Renal cortical epithelial cell (primary cell): Measurements from ENCODE around the gene CPE. TPM values are rescaled to one million over a fixed set of nuclear protein-coding genes. Genes with fewer than 3 reads are reported as not detected.
"Not testable (repeated sequence)": the region's sequence is repeated elsewhere in the genome, so short reads cannot be mapped to it uniquely, and the experiment has no call there.

Experiments
- DNase-seq: peaks from one replicate; pipeline ENCODE4 v3.0.0-alpha.2; 2011; ENCODE audit warnings: low read depth
- total RNA-seq: library from RNA; depleted of rRNA; stranded (reverse); fragments of >200 nt; gene quantifications from 2 replicates; pipeline ENCODE4 v1.2.3, GENCODE V29; 2014

Gene CPE
- total RNA-seq, 1 donor from 2014 or later: 32.8 TPM

DNA sequence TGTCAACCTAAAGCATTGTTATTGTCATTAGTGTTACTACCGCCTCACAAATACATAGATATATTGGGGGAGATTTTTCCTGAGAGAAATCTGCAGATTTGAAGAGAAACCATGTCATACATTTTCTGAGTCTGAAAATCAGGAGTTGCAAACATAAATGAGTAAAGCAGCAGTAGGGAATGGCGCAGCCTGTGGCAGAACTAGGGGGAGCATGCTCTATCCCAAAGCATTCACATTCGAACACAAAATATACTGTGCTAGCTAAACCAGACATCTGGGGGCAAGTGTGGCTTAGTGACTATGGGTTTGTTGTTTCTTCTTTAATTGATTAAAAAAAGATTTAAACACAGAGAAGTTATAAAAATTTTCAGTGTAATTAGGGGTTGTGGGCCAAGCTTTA, 83.2 kb downstream of the CPE start:
- DNase-seq: no peak

- DNase-seq: no peak
Measured at GRCh38 chr4:165464376-165464775, 85.6 kb downstream of the CPE start.

GRCh38 chr4:165464813-165465381, 86.1 kb downstream of the CPE start:
- DNase-seq: peak; percentile 41

DNA sequence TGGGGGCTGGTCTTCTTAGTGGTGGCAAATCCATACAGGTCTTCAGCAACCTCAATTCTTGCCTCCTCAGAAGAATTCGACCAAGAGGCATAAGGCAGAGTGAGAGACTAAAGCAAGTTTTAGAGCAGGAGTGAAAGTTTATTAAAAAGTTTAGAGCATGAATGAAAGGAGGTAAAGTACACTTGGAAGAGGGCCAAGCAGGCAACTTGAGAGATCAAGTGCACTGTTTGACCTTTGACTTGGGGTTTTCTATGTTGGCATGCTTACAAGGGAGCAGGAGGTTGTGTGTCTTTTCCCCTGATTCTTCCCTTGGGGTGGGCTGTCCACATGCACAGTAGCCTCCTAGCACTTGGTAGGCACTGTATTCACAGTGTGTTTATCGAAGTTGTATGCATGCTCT, 91.2 kb downstream of the CPE start:
- DNase-seq: no peak

DNA sequence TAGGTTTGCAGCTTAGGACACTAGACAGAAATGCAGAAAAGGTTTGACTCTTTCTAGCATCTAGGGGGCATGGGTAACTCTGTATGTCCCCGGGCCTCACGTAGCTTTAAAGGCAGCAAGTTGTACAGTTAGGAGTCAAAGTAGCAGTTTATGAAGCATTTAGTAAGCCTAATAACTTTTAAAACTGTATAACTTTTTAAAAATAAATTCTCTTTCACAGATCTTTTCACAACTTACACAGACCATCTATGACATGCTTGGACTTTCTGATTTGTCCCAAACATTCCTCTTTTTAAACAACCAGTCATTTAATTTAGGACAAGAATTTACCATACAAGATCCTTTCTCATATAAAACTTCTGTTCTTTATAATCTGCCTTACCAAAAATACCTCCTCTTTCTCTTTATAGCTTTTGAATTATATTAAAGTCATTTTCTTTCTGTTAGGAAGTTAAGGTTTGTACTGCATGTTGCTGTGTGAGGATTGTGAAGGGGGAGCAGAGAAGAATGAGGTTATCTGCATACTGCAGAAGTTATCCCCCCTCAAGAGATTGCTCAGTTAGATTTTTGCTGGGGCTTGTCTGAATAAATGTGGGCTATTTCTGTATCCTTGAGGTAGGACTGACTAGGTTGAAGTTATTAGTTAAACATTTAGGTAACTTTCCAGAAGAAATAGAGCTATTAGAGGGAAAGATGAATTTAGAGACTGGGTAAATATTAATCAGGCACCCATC, 94.3 kb downstream of the CPE start:
- DNase-seq: no peak

GRCh38 chr4:165474784-165475705, 96.2 kb downstream of the CPE start:
- DNase-seq: no peak

DNA sequence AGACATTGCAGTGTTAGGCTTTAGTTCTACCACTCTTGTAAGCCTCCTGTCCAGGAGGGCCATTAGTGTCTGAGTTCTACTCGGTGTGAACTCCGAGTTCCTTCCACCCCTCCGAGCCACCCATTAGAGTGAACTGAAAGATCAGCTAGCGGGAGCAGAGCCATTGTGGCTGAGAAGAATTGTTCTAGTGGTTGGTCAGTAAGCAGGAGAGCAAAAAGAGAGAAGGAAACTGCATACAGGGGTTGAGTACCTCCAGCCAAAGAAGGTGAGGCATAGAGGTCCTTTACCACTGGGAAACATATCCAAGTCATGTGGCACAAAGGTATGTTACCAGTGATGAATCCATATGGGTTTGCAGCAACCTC, 96.9 kb downstream of the CPE start:
- no peak for DNase-seq

DNA sequence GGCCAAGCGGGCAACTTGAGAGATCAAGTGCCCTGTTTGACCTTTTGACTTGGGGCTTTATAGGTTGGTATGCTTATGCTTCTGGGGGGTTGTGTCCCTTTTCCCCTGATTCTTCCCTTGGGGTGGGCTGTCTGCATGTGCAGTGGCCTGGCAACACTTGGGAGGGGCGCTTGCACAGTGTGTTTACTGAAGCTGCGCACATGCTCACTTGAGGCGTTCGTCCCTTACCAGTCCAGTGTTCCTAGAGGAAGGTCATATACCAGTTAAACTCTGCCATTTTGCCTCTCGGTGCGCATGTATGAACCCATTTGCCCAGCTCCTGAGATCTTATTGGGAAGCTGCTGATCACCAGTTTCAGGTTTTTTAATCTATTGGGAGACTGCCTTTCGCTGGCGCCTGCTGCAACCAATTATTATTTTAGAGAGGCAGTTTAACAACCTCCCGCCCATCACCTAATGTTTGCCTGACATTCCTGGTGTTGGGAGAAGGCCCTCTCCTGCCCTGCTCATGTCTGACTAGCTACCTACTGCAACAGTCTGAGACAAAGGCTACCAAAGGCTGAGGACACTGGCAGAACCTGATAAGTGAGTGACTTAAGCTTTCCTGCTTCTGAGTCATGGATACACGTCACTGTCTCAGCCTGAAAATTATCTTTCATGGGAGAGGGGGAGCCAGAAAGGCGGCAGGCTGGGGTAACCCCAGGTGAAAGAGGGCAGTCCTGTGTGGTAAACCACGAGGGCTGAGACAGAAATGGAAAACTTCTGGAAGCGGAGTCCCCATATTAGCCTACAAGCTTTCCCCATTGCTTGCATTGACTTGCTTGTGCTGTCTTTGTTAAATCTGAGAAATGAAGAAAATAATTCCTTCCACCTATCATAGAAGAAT, 97.6 kb downstream of the CPE start:
- DNase-seq: peak; percentile 52

DNA sequence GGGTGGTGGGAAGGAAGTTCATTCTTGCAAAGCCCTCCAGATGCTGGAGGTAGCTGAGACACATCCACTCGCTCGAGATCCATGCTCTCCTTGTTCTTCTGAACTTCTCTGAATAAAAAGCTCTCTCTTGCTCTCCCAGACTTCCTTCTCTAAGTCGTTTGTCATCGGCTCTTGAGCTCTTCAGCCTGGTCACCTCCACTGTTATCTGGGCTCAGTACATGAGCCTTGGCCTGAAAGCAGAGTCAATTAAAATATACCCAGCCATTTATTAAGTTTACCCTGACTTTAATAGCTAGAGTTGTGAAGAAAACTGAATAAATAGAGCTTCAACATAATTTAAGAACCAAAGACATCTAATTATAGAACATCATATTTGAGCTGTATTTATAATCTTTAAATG, 99.0 kb downstream of the CPE start:
- DNase-seq: no peak

DNA sequence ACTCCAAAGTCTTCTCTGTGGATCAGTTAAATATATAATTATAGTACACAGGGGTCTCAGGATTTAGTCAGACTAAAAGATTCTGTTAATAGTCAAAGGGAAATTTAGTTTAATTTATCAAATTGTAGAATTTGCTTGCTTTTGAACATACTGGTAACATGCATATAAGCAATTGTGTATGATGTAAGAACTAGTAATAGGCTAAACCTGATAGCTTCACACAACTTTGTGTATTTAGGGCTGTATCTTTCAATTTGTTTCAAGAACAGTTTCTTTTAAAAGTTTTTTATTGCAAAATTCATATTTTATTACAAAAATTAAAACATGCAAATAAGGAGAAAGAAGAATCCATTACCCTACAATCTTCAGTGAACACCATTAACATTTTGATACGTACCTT, 99.5 kb downstream of the CPE start:
- no peak for DNase-seq

- DNase-seq: no peak
Measured at GRCh38 chr4:165481053-165481835, 102.4 kb downstream of the CPE start.

DNA sequence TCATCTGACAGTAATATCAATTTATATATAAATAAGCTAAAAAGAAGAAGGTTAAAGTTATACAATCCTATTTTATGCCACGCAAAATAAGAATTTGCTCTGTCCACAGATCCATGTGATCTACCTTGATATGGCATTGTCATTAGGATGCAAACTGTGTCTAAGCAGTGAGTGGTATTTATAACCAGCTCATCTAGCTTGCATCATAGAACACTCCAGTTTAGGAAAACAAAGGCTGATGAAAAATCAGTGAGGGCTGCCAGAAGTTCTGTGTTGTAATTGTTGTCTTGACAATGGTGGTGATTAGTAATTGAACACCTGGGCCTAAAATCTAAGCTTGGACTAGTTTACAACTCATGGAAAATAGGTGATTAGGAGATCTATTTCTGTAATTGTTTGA, 111.0 kb downstream of the CPE start:
- DNase-seq: peak; percentile 66

DNA sequence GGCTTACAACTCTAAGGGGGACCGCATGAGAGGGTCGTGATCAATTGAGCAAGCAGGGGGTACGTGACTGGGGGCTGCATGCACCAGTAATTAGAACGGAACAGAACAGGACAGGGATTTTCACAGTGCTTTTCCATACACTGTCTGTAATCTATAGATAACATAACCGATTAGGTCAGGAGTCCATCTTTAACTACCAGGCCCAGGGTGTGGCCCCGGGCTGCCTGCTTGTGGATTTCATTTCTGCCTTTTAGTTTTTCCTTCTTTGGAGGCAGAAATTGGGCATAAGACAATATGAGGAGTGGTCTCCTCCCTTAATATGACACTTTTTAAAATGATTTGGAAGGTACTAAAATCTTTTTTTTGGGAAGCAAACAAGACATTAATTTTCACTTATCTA, 113.8 kb downstream of the CPE start:
- not testable (repeated sequence) for DNase-seq

GRCh38 chr4:165493359-165493758, 114.6 kb downstream of the CPE start:
- DNase-seq: peak; percentile 52

- peak; percentile 57 for DNase-seq
Measured at GRCh38 chr4:165502916-165503907, 124.4 kb downstream of the CPE start.

- DNase-seq: no peak
Measured at GRCh38 chr4:165504184-165504583, 125.4 kb downstream of the CPE start.

- peak; percentile 3 for DNase-seq
Measured at GRCh38 chr4:165505958-165506837, 127.4 kb downstream of the CPE start.

- DNase-seq: no peak
Measured at GRCh38 chr4:165506849-165507248, 128.0 kb downstream of the CPE start.

- no peak for DNase-seq
Measured at GRCh38 chr4:165507381-165507780, 128.6 kb downstream of the CPE start.
